SK-MEL-5 (cell line): ENCODE measurements around the gene CA10. TPM values are rescaled to one million over a fixed set of nuclear protein-coding genes. Genes with fewer than 3 reads are reported as not detected.

Experiments
- DNase-seq: peaks from one replicate; pipeline ENCODE4 v3.0.0-alpha.2; 2016; ENCODE audit warnings: low read depth, low spot score
- in situ Hi-C: cut with HindIII; loops from 2 replicates; pipeline ENCODE4 v1.10.0; 2016; ENCODE audit warnings: low sequenced_read_pairs, high pct_unique_total_duplicates, low pct_unique_long_range_greater_than_20kb
- total RNA-seq: library from RNA; depleted of rRNA; stranded (reverse); fragments of >200 nt; shearing (Covaris generic); gene quantifications from 2 replicates; pipeline ENCODE4 v1.2.3, GENCODE V29; 2014

Gene CA10
- total RNA-seq, 1 experiment from 2014 or later, result not detected

DNA sequence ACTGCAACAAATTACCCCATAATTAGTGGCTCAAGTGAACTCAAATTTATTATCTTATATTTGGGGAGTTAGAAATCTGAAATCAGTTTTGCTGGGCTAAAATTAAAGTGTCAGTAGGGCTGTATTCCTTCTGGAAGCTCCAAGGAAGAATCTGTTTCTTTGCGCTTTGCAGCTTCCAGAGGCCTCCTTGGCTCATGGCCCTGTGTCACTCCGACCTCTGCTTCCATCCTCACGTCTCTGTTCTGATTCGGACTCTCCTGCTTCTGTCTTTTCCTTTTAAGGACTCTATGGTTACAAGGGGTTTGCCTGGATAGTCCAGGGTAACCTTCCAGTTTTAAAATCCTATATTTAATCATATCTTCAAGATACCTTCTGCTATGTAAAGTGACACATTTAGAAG lies 232.1 kb downstream of the CA10 start:
- in situ Hi-C loops, result no loop called here
- no peak for DNase-seq

- in situ Hi-C loops, result no loop called here
- no peak for DNase-seq
Observed at GRCh38 chr17:51921500-51921899, 237.0 kb downstream of the CA10 start.

GRCh38 chr17:51914577-51914976 lies 243.9 kb downstream of the CA10 start:
- no peak for DNase-seq
- in situ Hi-C loops, result no loop called here

DNA sequence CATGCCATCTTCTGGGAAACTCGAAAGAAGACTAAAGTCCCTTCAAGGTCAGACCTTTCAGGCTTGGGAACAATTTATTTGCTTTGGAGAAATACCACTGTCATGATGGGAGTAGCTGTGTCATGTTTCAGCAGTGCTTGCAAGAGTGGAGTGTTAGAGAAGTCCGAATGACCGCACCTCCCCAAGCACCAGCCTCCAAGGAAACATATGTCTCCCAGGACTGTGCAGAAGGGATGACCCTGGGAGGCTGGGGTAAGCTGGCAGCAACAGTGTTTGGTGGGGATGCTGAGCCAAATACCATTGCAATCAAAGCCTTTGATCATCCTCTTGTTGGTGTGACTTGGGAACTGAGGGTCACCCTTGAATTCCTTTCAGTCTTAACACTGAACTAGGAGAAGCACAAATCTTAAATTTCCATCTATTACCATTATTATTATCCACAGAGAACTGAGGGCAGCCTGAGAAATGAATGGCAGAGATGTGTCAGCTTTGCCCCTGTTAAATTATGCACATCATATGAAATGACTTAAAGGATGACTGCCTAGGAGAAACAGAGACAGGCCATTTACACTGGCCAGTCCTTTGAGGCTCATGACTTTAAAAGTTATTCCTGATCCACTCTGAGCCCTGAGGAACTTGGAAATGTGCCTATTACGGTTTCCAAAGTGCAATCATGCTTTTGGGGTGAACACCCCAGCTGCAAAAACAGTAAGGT lies 244.9 kb downstream of the CA10 start:
- in situ Hi-C loops, result no loop called here
- DNase-seq, result no peak

DNA sequence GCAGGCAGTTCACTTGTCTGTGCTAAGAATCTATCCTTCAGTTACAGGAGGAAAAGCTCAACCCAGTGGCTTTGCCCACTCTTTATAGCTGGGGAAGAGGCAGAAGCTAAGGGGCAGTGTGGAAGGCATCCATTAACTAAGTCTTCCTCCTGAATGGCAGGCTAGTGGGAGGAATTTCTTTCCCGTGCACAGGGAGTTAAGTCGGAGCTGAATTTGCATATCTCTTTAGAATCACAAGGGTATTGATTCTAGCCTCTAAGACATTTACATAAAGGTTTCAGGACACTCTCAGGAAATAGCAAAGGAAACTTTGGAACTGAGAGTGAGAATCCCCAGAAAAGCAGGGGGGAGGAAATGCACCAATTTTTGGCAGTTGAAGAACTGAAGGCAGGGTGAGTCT lies 245.6 kb downstream of the CA10 start:
- in situ Hi-C loops, result no loop called here

GRCh38 chr17:51911237-51911636 lies 247.3 kb downstream of the CA10 start:
- no peak for DNase-seq
- in situ Hi-C loops, result no loop called here

More for the DNA sequence above, 245.6 kb downstream of the CA10 start:
- no peak for DNase-seq

DNA sequence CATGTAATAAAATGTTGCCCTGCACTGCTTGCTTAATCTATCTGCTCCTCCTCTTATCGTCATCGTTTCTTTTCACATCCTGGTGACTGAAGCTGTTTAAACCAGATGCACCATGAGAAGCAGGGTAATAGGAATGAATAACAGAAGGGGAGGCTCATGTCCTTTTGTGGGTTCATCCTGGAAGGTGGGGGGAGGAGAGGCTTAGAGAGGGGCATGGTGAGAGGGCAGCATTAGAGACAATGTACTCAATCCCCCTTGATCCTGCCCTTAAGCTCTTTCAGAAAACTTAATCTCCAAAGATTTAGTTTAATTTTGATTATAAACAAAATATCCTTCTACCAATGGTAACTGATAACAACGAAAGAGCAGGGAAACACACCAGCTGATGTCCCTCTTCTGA lies 248.5 kb downstream of the CA10 start:
- no peak for DNase-seq
- in situ Hi-C loops, result no loop called here

DNA sequence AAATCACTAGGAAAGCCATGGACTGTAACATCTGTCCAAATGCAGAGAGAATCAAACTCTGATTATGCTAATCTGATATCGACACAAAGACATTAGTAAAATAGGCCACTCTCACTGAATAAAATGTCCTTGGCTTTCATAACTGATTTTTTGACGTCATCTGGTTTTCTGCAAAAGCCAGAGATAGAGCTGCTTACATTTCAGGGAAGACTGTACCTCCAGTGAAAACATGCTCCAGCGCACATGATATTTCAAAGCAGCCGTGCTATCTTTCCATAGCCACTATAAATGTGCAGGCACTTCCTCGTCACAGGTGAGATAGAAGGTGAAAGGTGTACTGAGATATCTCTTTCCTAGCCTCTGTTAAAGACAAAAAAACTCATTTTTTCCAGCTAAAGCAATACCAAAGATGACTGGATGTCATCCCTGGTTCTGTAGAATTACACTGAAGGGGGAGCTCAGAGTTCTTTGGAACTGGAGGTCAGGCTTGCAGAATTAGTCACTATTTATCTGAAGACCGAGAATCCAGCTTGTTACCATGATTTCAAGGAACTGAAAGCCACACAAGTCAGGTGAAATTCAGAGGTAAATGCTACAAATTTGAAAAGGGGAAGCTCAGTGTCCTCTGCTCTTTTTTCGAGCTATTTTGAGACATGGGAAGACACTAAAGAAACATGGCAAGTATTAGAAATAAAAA lies 249.5 kb downstream of the CA10 start:
- in situ Hi-C loops, result no loop called here
- no peak for DNase-seq

- in situ Hi-C loops, result no loop called here
- DNase-seq, result no peak
Observed at GRCh38 chr17:51907041-51907440, 251.5 kb downstream of the CA10 start.

GRCh38 chr17:51904379-51904778 lies 254.1 kb downstream of the CA10 start:
- in situ Hi-C loops, result no loop called here
- no peak for DNase-seq

- in situ Hi-C loops, result no loop called here
- DNase-seq, result no peak
Observed at GRCh38 chr17:51901242-51901641, 257.3 kb downstream of the CA10 start.

DNA sequence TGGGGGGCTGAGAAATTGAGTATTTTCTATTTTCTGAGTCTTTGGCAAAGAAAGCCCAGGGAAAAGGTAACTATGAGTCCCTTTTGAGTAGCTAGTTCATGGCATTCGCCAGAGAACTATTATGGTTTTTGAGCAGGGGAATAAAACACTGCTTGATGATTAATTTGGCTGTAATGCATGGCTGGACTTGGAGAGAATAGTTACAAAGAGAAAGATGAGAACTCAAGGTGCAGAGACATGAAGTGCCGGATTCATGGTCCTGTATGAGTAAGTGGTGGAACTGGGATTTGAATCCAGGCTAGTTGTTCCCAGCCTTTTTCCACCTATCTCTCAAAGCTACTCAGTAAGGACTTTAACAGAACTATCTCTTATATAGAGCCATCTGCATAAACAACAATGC lies 266.6 kb downstream of the CA10 start:
- in situ Hi-C loops, result no loop called here
- no peak for DNase-seq

DNA sequence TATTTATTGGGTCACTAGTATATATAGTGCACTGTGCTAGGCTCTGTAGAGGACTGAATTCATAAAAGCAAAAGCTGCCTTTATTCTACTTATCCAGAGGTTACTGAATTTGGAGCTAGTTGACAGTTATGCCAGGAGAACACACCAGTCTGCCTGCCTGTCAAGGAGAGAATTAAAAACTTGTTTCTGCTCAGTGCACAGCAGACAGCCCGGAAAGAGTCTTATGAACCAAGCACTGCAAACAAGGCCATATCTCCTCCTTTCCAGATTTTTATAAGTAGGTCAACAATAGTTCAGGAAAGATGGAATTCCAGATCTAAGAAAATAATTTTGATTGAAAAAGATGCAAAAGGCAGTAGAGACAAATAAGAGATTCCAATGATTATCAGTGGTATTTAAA lies 267.8 kb downstream of the CA10 start:
- no peak for DNase-seq
- in situ Hi-C loops, result no loop called here

DNA sequence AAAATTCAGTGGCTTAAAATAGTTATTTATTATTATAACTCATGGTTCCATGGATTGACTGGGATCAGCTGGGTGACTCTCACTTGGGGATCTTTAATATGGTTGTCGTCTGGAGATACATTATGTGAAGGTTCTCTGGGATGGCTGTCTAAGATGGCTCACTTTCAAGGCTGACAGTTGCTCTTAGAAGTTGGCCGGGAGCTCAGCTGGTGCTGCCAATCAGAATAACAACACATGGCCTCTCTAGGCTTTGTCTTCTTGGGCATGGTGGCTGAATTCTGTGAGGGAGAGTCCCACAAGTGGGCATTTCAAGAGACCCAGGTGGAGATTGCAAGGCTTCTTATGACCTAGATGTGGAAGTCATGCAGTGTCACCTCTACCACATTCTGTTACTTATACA lies 269.7 kb downstream of the CA10 start:
- no peak for DNase-seq
- in situ Hi-C loops, result no loop called here

DNA sequence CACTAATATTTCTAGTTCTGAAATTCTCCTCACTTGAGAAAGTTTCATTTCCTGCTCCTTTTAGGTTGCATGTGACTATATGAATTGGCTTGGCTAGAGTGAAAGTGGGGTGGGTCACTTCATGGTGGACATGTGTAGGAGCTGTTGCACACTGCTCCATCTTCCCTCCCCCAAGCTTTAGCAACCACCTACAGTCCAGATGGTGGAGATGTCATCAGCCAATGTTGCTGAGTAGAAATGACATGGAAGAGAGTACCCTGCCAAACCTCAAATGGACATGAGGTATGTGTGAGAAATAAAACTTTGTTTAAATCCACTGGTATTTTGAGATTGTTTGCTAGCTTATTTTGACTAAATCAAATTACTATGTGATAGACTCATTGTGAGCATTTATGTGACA lies 281.5 kb downstream of the CA10 start:
- in situ Hi-C loops, result no loop called here
- DNase-seq, result no peak

DNA sequence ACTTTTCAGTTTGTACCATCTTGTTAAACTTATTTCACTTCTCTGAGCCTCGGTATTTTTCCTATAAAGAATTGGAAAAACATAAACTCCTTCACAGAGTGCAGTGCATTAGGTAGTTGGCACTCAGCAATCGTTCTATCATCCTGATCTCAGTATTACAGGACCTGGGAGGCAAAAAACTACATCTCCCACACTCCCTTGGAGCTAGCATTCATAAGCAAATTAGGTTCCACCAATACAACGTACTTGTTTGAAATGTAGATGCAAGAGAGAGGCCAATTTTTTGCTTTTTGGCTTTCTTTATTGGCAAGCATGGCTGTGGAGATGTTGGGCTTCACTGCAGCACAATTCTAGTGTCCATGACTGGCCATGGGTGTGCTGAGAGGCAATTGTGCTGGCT lies 285.2 kb downstream of the CA10 start:
- in situ Hi-C loops, result no loop called here
- no peak for DNase-seq

DNA sequence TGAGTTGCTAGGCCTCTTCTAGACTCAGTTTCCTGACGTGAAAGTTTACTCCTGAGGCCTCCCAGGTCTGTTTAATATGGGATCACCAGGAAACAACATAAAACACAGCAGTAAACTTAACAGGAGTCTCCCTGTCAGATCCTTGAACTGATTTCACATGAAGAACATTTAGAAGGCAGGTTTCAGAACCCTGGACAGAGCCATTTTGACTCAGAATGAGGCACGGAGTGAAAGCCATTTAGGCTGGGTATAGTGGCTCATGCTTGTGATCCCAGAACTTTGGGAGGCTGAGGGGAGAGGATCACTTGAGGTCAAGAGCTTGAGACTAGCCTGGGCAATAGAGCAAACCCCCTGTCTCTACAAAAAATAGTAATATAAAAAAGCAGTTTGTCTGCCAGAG lies 289.1 kb downstream of the CA10 start:
- in situ Hi-C loops, result no loop called here
- DNase-seq, result peak; percentile 13

GRCh38 chr17:51860954-51861561 lies 297.5 kb downstream of the CA10 start:
- in situ Hi-C loops, result no loop called here
- peak; percentile 77 for DNase-seq

- in situ Hi-C loops, result no loop called here
- peak; percentile 11 for DNase-seq
Observed at GRCh38 chr17:51857052-51857597, 301.4 kb downstream of the CA10 start.
